SK-N-SH (cell line): ENCODE data around the gene HDGF.

ENCODE experiments used
- CTCF ChIP-seq: fragments of 200-600 bp; sonication (generic); IDR thresholded peaks from 2 replicates; pipeline ENCODE4 v1.6.1; 2017; ENCODE audit warnings: antibody characterized with exemption, mild to moderate bottlenecking, moderate library complexity
- NRF1 ChIP-seq: IDR thresholded peaks from 2 replicates; pipeline ENCODE4 v1.6.1; 2012; ENCODE audit warnings: low read depth, mild to moderate bottlenecking, low read length
- POLR2AphosphoS5 ChIP-seq: IDR thresholded peaks from 2 replicates; pipeline ENCODE4 v1.6.1; 2012; ENCODE audit warnings: low read depth, low read length
- SIN3A ChIP-seq: IDR thresholded peaks from 2 replicates; pipeline ENCODE4 v1.6.1; 2012; ENCODE audit warnings: low read depth, mild to moderate bottlenecking, low read length, moderate library complexity, borderline replicate concordance
- TF ChIP-seq, protein P1 (sequence below): IDR thresholded peaks from 2 replicates; pipeline ENCODE4 v1.4.0; 2012; ENCODE audit warnings: low read depth, borderline replicate concordance

GRCh38 chr1:156765666-156766065, 14.2 kb upstream of the HDGF start:
- TF ChIP-seq POLR2AphosphoS5: no peak
- TF ChIP-seq SIN3A: no peak
- TF ChIP-seq CTCF: no peak
- TF ChIP-seq, protein P1, sequence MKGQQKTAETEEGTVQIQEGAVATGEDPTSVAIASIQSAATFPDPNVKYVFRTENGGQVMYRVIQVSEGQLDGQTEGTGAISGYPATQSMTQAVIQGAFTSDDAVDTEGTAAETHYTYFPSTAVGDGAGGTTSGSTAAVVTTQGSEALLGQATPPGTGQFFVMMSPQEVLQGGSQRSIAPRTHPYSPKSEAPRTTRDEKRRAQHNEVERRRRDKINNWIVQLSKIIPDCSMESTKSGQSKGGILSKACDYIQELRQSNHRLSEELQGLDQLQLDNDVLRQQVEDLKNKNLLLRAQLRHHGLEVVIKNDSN: no peak
- TF ChIP-seq NRF1: no peak
